Smooth muscle cell (in vitro differentiated cells): ENCODE results near the gene PCDHGA11. TPM values are rescaled to one million over a fixed set of nuclear protein-coding genes. Genes with fewer than 3 reads are reported as not detected.

ENCODE experiments used
- DNase-seq: peaks from one replicate; lab custom pipeline; 2025; ENCODE audit not compliant: unreplicated experiment; lab: John Stamatoyannopoulos, UW
- H2AFZ ChIP-seq: fragments of 200-600 bp; sonication (generic); 2 replicates; pipeline ENCODE4 v1.6.0; 2016; ENCODE audit warnings: antibody characterized with exemption, low read depth, mild to moderate bottlenecking
- H3F3A ChIP-seq: fragments of 200-600 bp; sonication (generic); 2 replicates; pipeline ENCODE4 v1.6.0; 2017; ENCODE audit warnings: antibody characterized with exemption, low read depth
- H3K27ac ChIP-seq: fragments of 200-600 bp; sonication (generic); 2 replicates; pipeline ENCODE4 v1.5.1; 2016; ENCODE audit warnings: low read depth, mild to moderate bottlenecking
- H3K27me3 ChIP-seq: fragments of 200-600 bp; sonication (generic); 2 replicates; pipeline ENCODE4 v1.6.1; 2016; ENCODE audit warnings: low read depth, mild to moderate bottlenecking
- H3K36me3 ChIP-seq: fragments of 200-600 bp; sonication (generic); 2 replicates; pipeline ENCODE4 v1.5.1; 2016; ENCODE audit warnings: low read depth
- H3K4me1 ChIP-seq: fragments of 200-600 bp; sonication (generic); 2 replicates; pipeline ENCODE4 v1.5.1; 2016; ENCODE audit warnings: low read depth
- H3K4me2 ChIP-seq: fragments of 200-600 bp; sonication (generic); 2 replicates; pipeline ENCODE4 v1.6.0; 2016; ENCODE audit warnings: mild to moderate bottlenecking
- H3K4me3 ChIP-seq: fragments of 200-600 bp; sonication (generic); 2 replicates; pipeline ENCODE4 v1.5.1; 2016; ENCODE audit warnings: mild to moderate bottlenecking
- H3K79me2 ChIP-seq: fragments of 200-600 bp; sonication (generic); 2 replicates; pipeline ENCODE4 v1.6.0; 2016; ENCODE audit warnings: low read depth, mild to moderate bottlenecking
- H3K9ac ChIP-seq: fragments of 200-600 bp; sonication (generic); 2 replicates; pipeline ENCODE4 v1.6.0; 2016; ENCODE audit warnings: low read depth
- H3K9me3 ChIP-seq: fragments of 200-600 bp; sonication (generic); replicated peaks from 2 replicates; pipeline ENCODE4 v1.5.1; 2016; ENCODE audit warnings: low read depth
- H4K20me1 ChIP-seq: fragments of 200-600 bp; sonication (generic); 2 replicates; pipeline ENCODE4 v1.6.0; 2016; ENCODE audit warnings: low read depth
- WGBS: methylation state at CpG from one replicate; pipeline ENCODE4 v1.1.7; 2016; ENCODE audit warnings: low lambda C conversion rate; 5-methylcytosine and 5-hydroxymethylcytosine counted together
- polyA plus RNA-seq: library from polyadenylated mRNA; unstranded; fragments of >200 nt; fragmentation: Nextera tagmentation; extraction: Ambion mirVana; gene quantifications from 2 replicates; pipeline ENCODE4 v1.2.1, GENCODE V29; 2016
- total RNA-seq: library from RNA; depleted of rRNA; stranded (reverse); fragments of >200 nt; gene quantifications from 2 replicates; pipeline ENCODE4 v1.2.3, GENCODE V29; 2014
- TF ChIP-seq, protein P1 (sequence below): fragments of 200-600 bp; sonication (generic); IDR thresholded peaks from 2 replicates; pipeline ENCODE4 v1.5.1; 2017; ENCODE audit warnings: borderline replicate concordance, mild to moderate bottlenecking, antibody characterized with exemption; ENCODE audit not compliant: insufficient read depth, poor library complexity, severe bottlenecking

The PCDHGA11 gene
- total and polyA plus RNA-seq, 2 experiments from 2014 or later: 8.0 to 8.7 TPM

DNA sequence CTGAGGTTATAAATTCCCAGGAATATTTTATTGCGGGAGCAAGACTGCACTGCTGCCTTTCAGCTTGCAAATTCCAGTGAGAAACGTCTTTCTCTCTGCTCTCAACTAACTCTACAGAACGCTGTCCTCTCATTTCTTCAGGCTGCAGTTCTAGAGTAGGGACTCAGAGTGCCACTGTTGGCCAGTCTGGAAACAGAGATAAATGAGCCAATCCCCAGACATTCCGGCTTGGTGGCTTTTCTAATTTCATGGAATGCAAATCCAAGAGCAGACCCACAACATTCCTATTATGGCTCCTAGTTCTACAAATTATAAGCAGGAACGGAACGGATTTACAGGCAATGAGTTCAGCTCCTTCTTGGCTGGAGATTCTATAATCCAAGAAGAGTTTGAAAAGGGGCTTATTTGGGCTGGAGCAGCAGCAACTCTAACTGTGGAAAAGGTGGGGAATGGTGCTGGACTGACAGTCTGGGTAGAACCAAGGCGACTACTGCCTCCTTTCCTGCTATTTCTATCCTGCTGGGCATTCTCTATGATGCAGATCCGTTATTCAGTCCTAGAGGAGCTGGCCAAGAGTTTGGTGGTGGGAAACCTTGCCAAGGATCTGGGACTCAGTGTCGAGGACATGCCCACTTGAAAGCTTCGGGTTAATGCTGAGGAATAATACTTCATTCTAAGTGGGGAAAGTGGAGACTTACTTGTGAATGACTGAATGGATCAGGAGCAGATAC lies 18.7 kb downstream of the PCDHGA11 start:
- H3F3A ChIP-seq: no peaks in the 10 kb centered on the region
- H3K9me3 ChIP-seq: no peaks in the 10 kb centered on the region
- no peaks in the 10 kb centered on the region for H3K36me3 ChIP-seq
- H3K4me1 ChIP-seq: no peaks in the 10 kb centered on the region
- no peaks in the 10 kb centered on the region for H3K27me3 ChIP-seq
- WGBS: 67% methylated on average over 10 of the region's 10 CpGs
- no peak overlapping the region for H3K27ac ChIP-seq
- H3K9ac ChIP-seq: no peak overlapping the region
- no peak for DNase-seq
- H3K4me2 ChIP-seq: no peak overlapping the region
- H3K4me3 ChIP-seq: no peak overlapping the region
- TF ChIP-seq, protein P1, sequence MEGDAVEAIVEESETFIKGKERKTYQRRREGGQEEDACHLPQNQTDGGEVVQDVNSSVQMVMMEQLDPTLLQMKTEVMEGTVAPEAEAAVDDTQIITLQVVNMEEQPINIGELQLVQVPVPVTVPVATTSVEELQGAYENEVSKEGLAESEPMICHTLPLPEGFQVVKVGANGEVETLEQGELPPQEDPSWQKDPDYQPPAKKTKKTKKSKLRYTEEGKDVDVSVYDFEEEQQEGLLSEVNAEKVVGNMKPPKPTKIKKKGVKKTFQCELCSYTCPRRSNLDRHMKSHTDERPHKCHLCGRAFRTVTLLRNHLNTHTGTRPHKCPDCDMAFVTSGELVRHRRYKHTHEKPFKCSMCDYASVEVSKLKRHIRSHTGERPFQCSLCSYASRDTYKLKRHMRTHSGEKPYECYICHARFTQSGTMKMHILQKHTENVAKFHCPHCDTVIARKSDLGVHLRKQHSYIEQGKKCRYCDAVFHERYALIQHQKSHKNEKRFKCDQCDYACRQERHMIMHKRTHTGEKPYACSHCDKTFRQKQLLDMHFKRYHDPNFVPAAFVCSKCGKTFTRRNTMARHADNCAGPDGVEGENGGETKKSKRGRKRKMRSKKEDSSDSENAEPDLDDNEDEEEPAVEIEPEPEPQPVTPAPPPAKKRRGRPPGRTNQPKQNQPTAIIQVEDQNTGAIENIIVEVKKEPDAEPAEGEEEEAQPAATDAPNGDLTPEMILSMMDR: peak; percentile 28
- H4K20me1 ChIP-seq: no peaks in the 10 kb centered on the region
- H3K79me2 ChIP-seq: peaks cover 21% of the 10 kb centered on the region
- H2AFZ ChIP-seq: no peak overlapping the region

DNA sequence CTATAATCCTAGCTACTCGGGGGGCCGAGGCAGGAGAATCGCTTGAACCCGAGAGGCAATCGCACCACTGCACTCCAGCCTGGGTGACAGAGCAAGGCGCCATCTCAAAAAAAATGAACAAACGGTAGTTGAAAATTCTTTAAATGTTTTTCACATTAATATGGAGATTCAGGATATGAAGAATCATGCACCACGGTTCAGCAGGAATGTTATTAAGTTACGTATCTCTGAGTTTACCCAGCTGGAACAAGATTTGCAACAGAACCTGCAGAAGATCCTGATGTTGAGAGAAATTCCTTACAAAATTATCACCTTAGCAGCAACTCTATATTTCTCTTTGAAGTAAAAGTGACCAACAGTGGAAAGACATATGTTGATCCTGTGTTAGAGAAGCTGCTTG lies 19.5 kb downstream of the PCDHGA11 start:
- H3K27ac ChIP-seq: no peak overlapping the region
- no peak overlapping the region for H3K9ac ChIP-seq
- no peaks in the 10 kb centered on the region for H3K27me3 ChIP-seq
- over 99% methylated on average over 9 of the region's 9 CpGs for WGBS
- H3K4me2 ChIP-seq: no peak overlapping the region
- no peak overlapping the region for H3K4me3 ChIP-seq
- H3K4me1 ChIP-seq: no peaks in the 10 kb centered on the region
- H3K79me2 ChIP-seq: peaks cover 26% of the 10 kb centered on the region
- H2AFZ ChIP-seq: no peak overlapping the region
- no peak for DNase-seq
- H3F3A ChIP-seq: no peaks in the 10 kb centered on the region
- no peaks in the 10 kb centered on the region for H3K36me3 ChIP-seq
- H3K9me3 ChIP-seq: no peaks in the 10 kb centered on the region
- H4K20me1 ChIP-seq: no peaks in the 10 kb centered on the region
- TF ChIP-seq, protein P1: no peak

DNA sequence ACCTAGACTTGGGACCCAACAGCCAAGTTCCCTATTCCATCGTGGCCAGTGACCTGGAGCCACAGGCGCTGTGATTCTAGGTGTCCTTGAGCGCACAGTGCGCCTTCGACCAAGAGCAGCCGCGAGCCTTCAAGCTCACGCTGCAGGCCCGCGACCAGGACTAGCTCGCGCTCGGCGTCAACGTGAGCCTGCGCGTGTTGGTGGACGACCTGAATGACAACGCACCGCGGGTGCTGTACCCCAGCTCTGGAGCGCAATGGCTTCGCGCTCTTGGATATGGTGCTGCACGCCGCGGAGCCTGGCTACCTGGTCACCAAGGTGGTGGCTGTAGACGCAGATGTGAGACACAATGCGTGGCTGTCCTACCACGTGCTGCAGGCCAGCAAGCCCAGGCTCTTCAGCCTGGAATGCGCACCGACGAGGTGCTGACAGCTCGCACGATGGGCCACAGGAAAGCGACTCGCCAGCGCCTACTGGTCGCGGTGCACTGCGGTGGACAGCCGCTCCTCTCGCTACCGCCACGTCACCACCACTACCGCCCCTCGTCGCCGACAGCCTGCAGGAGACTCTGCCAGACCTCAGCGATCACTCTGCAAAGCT lies 20.8 kb downstream of the PCDHGA11 start:
- Histone ChIP-seq H3F3A (no peaks in the 10 kb centered on the region), H4K20me1 (no peaks in the 10 kb centered on the region), H3K4me2 (no peak overlapping the region), H3K27me3 (no peaks in the 10 kb centered on the region), H3K9ac (no peak overlapping the region), H2AFZ (no peak overlapping the region), H3K27ac (no peak overlapping the region), H3K79me2 (peaks cover 40% of the 10 kb centered on the region), H3K4me3 (no peak overlapping the region), H3K36me3 (no peaks in the 10 kb centered on the region), H3K4me1 (no peaks in the 10 kb centered on the region), H3K9me3 (no peaks in the 10 kb centered on the region)
- TF ChIP-seq, protein P1: no peak
- WGBS: 96% methylated on average over 50 of the region's 50 CpGs
- no peak for DNase-seq

DNA sequence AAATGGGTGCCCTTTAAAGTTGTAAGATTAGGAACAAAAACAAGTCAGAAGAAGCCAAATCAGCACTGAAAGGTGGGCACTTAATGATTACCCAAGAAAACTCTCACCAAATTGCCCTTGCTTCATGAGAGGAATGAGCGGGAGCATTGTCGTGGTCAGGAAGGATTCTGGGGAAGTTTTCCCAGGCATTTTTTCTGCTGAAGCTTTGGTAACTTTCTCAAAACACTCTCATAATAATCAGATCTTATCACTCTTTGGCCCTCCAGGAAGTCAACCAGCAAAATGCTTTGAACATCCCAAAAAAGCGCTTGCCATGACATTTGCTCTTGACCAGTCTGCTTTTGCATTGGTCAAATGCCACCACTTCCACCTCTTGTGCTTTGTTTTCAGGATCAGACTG lies 44.5 kb downstream of the PCDHGA11 start:
- TF ChIP-seq, protein P1: no peak
- H3K36me3 ChIP-seq: no peaks in the 10 kb centered on the region
- H3K27ac ChIP-seq: no peak overlapping the region
- 93% methylated on average over 3 of the region's 3 CpGs for WGBS
- peaks cover 9% of the 10 kb centered on the region for H4K20me1 ChIP-seq
- H3K9me3 ChIP-seq: no peaks in the 10 kb centered on the region
- H3K79me2 ChIP-seq: peaks cover 41% of the 10 kb centered on the region
- H3K4me2 ChIP-seq: no peak overlapping the region
- no peak overlapping the region for H2AFZ ChIP-seq
- no peaks in the 10 kb centered on the region for H3K4me1 ChIP-seq
- no peaks in the 10 kb centered on the region for H3F3A ChIP-seq
- H3K9ac ChIP-seq: no peak overlapping the region
- no peak overlapping the region for H3K4me3 ChIP-seq
- DNase-seq: no peak
- H3K27me3 ChIP-seq: no peaks in the 10 kb centered on the region
